Endothelial cell (in vitro differentiated cells): ENCODE measurements around the gene ANGEL2. TPM values are rescaled to one million over a fixed set of nuclear protein-coding genes. Genes with fewer than 3 reads are reported as not detected.

ENCODE experiments used
- DNase-seq: peaks from one replicate; pipeline ENCODE4 v3.0.0; 2021; ENCODE audit warnings: low spot score
- H3K27ac Mint-ChIP-seq: one replicate; pipeline ENCODE4 v1.8.0; 2021; ENCODE audit warnings: mixed read lengths, inconsistent platforms; ENCODE audit not compliant: unreplicated experiment
- H3K27me3 Mint-ChIP-seq: one replicate; pipeline ENCODE4 v1.8.0; 2021; ENCODE audit warnings: mild to moderate bottlenecking, moderate library complexity, mixed read lengths, inconsistent platforms; ENCODE audit not compliant: unreplicated experiment
- H3K36me3 Mint-ChIP-seq: one replicate; pipeline ENCODE4 v1.8.0; 2021; ENCODE audit warnings: mild to moderate bottlenecking, low read depth, mixed read lengths, inconsistent platforms; ENCODE audit not compliant: unreplicated experiment
- H3K4me1 Mint-ChIP-seq: one replicate; pipeline ENCODE4 v1.8.0; 2021; ENCODE audit warnings: mild to moderate bottlenecking, mixed read lengths, inconsistent platforms; ENCODE audit not compliant: unreplicated experiment
- H3K4me3 Mint-ChIP-seq: one replicate; pipeline ENCODE4 v1.8.0; 2021; ENCODE audit warnings: mild to moderate bottlenecking, mixed read lengths, inconsistent platforms; ENCODE audit not compliant: unreplicated experiment
- H3K9me3 Mint-ChIP-seq: one replicate; pipeline ENCODE4 v1.8.0; 2021; ENCODE audit warnings: mixed read lengths, inconsistent platforms; ENCODE audit not compliant: unreplicated experiment
- total RNA-seq: library from RNA; stranded (reverse); fragmentation: NEBNext Ultra II Directional; extraction: Animal tissue kit (Norgen Biotek cat#: 25700); gene quantifications from one replicate; pipeline ENCODE4 v1.2.1, GENCODE V29; 2021; ENCODE audit not compliant: unreplicated experiment
- TF ChIP-seq, protein P1 (sequence below): fragments of 200-600 bp; sonication (generic); IDR thresholded peaks from one replicate; pipeline ENCODE4 v1.5.0; 2021; ENCODE audit warnings: antibody characterized with exemption; ENCODE audit not compliant: unreplicated experiment

ANGEL2 gene
- total RNA-seq, 1 donor from 2014 or later, result 32.4 TPM

DNA sequence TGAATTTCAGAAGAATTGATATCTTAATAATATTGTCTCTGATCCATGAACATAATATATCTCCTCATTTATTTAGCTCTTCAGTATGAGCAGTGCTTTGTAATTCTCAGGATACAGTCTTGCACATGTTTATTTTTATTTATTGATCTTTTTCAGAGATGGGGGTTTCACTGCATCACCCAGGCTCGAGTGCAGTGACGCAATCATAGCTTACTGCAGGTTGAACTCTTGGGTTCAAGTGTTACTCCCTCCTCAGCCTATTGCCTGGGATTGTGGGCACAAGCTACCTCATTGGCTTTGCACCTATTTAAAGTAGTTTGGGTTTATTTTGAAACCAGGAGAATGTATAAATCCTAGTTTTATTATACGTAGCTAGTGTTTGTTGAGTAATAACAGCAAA is 40.1 kb upstream of the ANGEL2 start:
- peaks cover 5% of the 10 kb centered on the region for H3K36me3 Mint-ChIP-seq
- no peaks in the 10 kb centered on the region for H3K27me3 Mint-ChIP-seq
- TF ChIP-seq, protein P1, sequence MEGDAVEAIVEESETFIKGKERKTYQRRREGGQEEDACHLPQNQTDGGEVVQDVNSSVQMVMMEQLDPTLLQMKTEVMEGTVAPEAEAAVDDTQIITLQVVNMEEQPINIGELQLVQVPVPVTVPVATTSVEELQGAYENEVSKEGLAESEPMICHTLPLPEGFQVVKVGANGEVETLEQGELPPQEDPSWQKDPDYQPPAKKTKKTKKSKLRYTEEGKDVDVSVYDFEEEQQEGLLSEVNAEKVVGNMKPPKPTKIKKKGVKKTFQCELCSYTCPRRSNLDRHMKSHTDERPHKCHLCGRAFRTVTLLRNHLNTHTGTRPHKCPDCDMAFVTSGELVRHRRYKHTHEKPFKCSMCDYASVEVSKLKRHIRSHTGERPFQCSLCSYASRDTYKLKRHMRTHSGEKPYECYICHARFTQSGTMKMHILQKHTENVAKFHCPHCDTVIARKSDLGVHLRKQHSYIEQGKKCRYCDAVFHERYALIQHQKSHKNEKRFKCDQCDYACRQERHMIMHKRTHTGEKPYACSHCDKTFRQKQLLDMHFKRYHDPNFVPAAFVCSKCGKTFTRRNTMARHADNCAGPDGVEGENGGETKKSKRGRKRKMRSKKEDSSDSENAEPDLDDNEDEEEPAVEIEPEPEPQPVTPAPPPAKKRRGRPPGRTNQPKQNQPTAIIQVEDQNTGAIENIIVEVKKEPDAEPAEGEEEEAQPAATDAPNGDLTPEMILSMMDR, result no peak
- DNase-seq, result no peak
- no peak overlapping the region for H3K27ac Mint-ChIP-seq
- no peaks in the 10 kb centered on the region for H3K9me3 Mint-ChIP-seq
- H3K4me3 Mint-ChIP-seq, result no peak overlapping the region
- peaks cover 16% of the 10 kb centered on the region for H3K4me1 Mint-ChIP-seq

DNA sequence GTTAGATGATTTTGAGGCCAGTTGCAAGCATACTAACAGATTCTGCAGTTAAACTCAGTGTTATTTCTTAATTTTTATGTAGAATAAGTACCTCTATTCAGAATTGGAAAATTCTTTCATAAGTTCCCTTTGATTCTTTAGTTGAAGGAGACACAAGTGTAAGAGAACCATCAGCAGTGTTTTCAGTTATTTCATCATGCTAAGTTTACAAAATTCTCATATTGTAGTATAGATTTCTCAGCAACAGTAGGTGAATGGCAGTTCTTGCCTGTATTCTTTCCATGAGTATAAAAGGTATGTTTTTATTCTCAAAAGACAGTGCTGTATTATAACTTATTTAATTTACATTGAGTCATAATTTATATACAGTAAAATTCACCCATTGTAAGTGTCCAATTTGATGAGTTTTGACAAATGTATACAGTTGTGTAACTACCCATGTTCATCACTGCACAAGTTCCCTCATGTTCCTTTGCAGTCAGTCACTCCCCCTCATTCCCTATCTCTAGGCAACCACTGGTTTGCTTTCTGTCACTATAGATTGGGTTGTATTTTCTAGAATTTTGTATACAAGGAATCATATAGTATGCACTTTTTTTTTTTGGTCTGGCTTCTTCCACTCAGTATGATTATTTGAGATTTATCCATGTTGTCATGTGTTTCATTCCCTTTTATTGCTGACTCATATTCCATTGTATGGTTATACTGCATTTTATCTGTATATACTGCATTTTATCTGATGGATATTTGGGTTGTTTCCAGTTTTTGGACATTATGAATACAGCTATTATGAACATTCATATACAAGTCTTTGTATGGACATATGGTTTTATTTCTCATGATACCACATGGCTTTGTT is 39.3 kb upstream of the ANGEL2 start:
- Mint-ChIP-seq H3K9me3 (no peaks in the 10 kb centered on the region), H3K27ac (no peak overlapping the region), H3K4me1 (peaks cover 24% of the 10 kb centered on the region), H3K36me3 (peaks cover 13% of the 10 kb centered on the region), H3K4me3 (no peak overlapping the region), H3K27me3 (no peaks in the 10 kb centered on the region)
- TF ChIP-seq, protein P1, result no peak
- no peak for DNase-seq

DNA sequence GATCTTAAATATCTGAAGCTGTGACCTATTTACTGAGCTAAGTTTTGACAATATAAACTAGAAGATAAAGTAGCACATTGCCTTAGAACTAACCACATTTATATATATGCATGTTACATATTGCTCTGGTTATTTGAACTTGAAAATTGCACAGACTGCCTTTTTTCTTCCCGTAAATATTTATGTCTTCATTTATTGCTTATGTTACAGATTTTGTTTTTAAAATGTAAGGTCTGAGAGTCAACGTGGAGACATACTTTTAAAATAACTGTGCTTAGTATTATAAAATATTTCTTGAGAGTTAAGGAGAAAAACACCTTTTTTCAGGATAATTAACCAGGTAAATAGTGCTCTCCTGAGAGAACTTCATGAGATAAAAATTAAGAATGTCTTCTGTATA is 38.5 kb upstream of the ANGEL2 start:
- TF ChIP-seq, protein P1, result no peak
- H3K4me3 Mint-ChIP-seq, result no peak overlapping the region
- H3K27me3 Mint-ChIP-seq, result no peaks in the 10 kb centered on the region
- H3K9me3 Mint-ChIP-seq, result no peaks in the 10 kb centered on the region
- H3K36me3 Mint-ChIP-seq, result peaks cover 14% of the 10 kb centered on the region
- H3K4me1 Mint-ChIP-seq, result peaks cover 24% of the 10 kb centered on the region
- DNase-seq, result no peak
- no peak overlapping the region for H3K27ac Mint-ChIP-seq

DNA sequence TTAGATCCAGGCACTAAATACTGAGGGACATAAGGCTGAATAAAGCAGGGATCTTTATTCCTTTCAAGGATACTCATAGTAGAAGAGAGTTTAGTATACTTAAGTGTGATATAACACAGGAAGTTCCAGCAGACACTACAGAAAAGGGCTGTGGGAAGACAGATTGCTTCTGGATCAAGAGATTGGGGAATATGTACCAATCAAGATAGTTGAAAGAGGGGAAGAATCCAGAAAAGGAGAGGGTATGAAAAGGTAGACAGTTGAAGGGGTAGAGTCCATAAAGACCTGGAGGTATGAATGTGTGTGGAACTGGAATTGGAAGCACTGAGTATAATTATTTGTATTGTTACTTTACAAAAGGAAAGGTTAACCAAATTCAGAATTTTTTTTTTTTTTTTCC is 37.8 kb upstream of the ANGEL2 start:
- Mint-ChIP-seq H3K9me3 (no peaks in the 10 kb centered on the region), H3K27me3 (no peaks in the 10 kb centered on the region), H3K36me3 (peaks cover 14% of the 10 kb centered on the region), H3K4me3 (no peak overlapping the region), H3K27ac (no peak overlapping the region), H3K4me1 (peaks cover 24% of the 10 kb centered on the region)
- TF ChIP-seq, protein P1, result no peak
- no peak for DNase-seq

DNA sequence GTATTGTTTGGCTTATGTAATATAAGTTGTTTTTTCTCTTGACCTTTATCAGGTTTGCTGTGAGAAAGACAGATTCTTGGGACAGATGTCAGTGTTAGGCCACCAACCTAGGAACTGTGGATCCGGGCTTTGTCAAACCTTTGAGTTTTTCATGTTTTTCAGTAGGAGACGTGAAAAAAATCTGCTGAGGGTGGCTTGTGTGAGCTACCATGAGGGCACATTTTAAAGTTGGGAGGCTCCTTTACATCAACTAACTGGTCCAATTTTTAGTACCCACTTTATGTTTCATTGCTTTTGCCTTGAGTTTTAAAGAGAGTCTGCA is 36.2 kb upstream of the ANGEL2 start:
- Mint-ChIP-seq H3K27ac (peak overlapping the region; percentile 81), H3K9me3 (no peaks in the 10 kb centered on the region), H3K27me3 (no peaks in the 10 kb centered on the region), H3K36me3 (peaks cover 14% of the 10 kb centered on the region), H3K4me1 (peaks cover 24% of the 10 kb centered on the region), H3K4me3 (peak overlapping the region; percentile 100)
- DNase-seq, result no peak
- TF ChIP-seq, protein P1, result no peak
